ENCODE data around the gene C16orf95.

The C16orf95 gene

GRCh38 chr16:87333101-87333500, 15.9 kb upstream of the C16orf95 start:
- DNase-seq (ENCODE audit: insufficient read length, low spot score) (no peak), FAIRE-seq (no peak)
- TF ChIP-seq POLR2A (IDR thresholded peaks at IDR 0.05; ENCODE audit: low read depth, low read length), result no peak

GRCh38 chr16:87332150-87332549, 15.0 kb upstream of the C16orf95 start:
- TF ChIP-seq POLR2A (IDR thresholded peaks at IDR 0.05; ENCODE audit: low read depth, low read length), result no peak
- FAIRE-seq (no peak), DNase-seq (ENCODE audit: insufficient read length, low spot score) (no peak)

GRCh38 chr16:87331241-87331801, 14.1 kb upstream of the C16orf95 start:
- DNase-seq (ENCODE audit: insufficient read length, low spot score) (no peak), FAIRE-seq (no peak)
- no peak for TF ChIP-seq POLR2A (IDR thresholded peaks at IDR 0.05; ENCODE audit: low read depth, low read length)

GRCh38 chr16:87330646-87331045, 13.5 kb upstream of the C16orf95 start:
- DNase-seq (ENCODE audit: insufficient read length, low spot score) (no peak), FAIRE-seq (no peak)
- no peak for TF ChIP-seq POLR2A (IDR thresholded peaks at IDR 0.05; ENCODE audit: low read depth, low read length)

- FAIRE-seq (no peak), DNase-seq (ENCODE audit: insufficient read length, low spot score) (no peak)
- no peak for TF ChIP-seq POLR2A (IDR thresholded peaks at IDR 0.05; ENCODE audit: low read depth, low read length)
These were observed 13.0 kb upstream of the C16orf95 start for GRCh38 chr16:87330257-87330624.

GRCh38 chr16:87329436-87330256, 12.5 kb upstream of the C16orf95 start:
- DNase-seq (ENCODE audit: insufficient read length, low spot score), result no peak
- FAIRE-seq, result no peak
- no peak for TF ChIP-seq POLR2A (IDR thresholded peaks at IDR 0.05; ENCODE audit: low read depth, low read length)

- DNase-seq (ENCODE audit: insufficient read length, low spot score), result no peak
- TF ChIP-seq POLR2A (IDR thresholded peaks at IDR 0.05; ENCODE audit: low read depth, low read length), result no peak
- FAIRE-seq, result no peak
These were observed 11.7 kb upstream of the C16orf95 start for GRCh38 chr16:87328846-87329245.

GRCh38 chr16:87327798-87328495, 10.8 kb upstream of the C16orf95 start:
- TF ChIP-seq POLR2A (IDR thresholded peaks at IDR 0.05; ENCODE audit: low read depth, low read length), result no peak
- no peak for FAIRE-seq
- DNase-seq (ENCODE audit: insufficient read length, low spot score), result no peak

- DNase-seq (ENCODE audit: insufficient read length, low spot score) (no peak), FAIRE-seq (no peak)
- no peak for TF ChIP-seq POLR2A (IDR thresholded peaks at IDR 0.05; ENCODE audit: low read depth, low read length)
These were observed 9.0 kb upstream of the C16orf95 start for GRCh38 chr16:87326151-87326571.

- no peak for FAIRE-seq
- no peak for DNase-seq (ENCODE audit: insufficient read length, low spot score)
- no peak for TF ChIP-seq POLR2A (IDR thresholded peaks at IDR 0.05; ENCODE audit: low read depth, low read length)
These were observed 8.2 kb upstream of the C16orf95 start for GRCh38 chr16:87325423-87325858.

- DNase-seq (ENCODE audit: insufficient read length, low spot score) (no peak), FAIRE-seq (no peak)
- no peak for TF ChIP-seq POLR2A (IDR thresholded peaks at IDR 0.05; ENCODE audit: low read depth, low read length)
These were observed 7.5 kb upstream of the C16orf95 start for GRCh38 chr16:87324411-87325275.

- DNase-seq (ENCODE audit: insufficient read length, low spot score) (no peak), FAIRE-seq (no peak)
- TF ChIP-seq POLR2A (IDR thresholded peaks at IDR 0.05; ENCODE audit: low read depth, low read length), result no peak
These were observed 6.7 kb upstream of the C16orf95 start for GRCh38 chr16:87323727-87324410.
